SK-N-MC (cell line): ENCODE data around the gene PPP2R5D.

Experiments
- EZH2 ChIP-seq: fragments of 200-600 bp; sonication (generic); IDR thresholded peaks from one replicate; pipeline ENCODE4 v1.6.1; 2017; ENCODE audit warnings: antibody characterized with exemption
- FOXP2 ChIP-seq: optimal IDR thresholded peaks from 2 replicates; pipeline ENCODE3; 2011; ENCODE audit warnings: mild to moderate bottlenecking, moderate library complexity; ENCODE audit not compliant: insufficient read depth; ENCODE audit errors: extremely low read length, control extremely low read depth

DNA sequence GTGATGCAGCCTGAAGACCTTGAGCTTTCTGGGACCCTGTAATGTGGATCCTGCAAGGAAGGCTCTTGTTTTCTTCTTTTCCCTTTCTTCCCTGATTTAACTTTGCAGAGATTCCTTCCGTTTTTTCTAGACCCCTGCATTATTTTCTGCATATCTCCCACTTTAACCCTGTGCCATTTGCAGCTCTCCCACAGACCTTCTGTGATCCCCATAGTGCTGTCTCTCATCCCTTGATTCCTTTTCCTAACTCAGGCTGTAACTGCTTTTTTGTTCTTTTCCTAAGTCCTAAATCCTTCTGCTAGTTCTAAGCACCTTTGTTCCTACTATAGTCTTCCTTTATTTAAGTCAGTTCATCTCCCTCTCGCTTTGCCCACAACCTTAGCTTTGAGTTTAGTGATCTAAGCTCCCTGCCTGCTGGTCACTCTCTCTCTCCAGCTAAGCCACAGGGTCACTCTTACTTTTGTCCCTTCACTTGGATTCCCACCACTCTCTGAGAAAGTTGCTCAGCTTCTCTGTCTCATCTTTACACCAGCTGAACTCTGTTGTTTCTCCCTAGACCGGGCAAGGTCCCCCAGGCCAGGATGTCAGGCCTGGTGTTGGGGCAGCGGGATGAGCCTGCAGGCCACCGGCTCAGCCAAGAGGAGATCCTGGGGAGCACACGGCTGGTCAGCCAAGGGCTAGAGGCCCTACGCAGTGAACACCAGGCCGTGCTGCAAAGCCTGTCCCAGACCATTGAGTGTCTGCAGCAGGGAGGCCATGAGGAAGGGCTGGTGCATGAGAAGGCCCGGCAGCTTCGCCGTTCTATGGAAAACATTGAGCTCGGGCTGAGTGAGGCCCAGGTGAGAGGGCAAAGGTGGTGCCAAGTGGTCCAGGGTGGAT, 76.6 kb downstream of the PPP2R5D start:
- TF ChIP-seq EZH2, result no peak
- TF ChIP-seq FOXP2, result no peak
